WTC11 (cell line): Measurements from ENCODE around the gene TIMD4. TPM values are rescaled to one million over a fixed set of nuclear protein-coding genes. Genes with fewer than 3 reads are reported as not detected.

ENCODE experiments used
- ATAC-seq: fragments of 200-7000 bp; cut with Tn5 transposase; 2 replicates; pipeline ENCODE4 v1.10.0; 2021; ENCODE audit warnings: mild to moderate bottlenecking, moderate library complexity
- CTCF ChIA-PET: fragments of 300-600 bp; sonication (Branson Sonifier 250); formaldehyde crosslinking; loops from one replicate; lab custom pipeline; 2021; ENCODE audit warnings: antibody characterized with exemption; lab: Charles Lee
- POLR2A ChIA-PET: fragments of 350-600 bp; sonication (Branson Sonifier 250); formaldehyde crosslinking; loops from one replicate; lab custom pipeline; 2021; ENCODE audit warnings: antibody characterized with exemption; lab: Charles Lee
- DNase-seq: peaks from one replicate; pipeline ENCODE4 v3.0.0; 2021; ENCODE audit warnings: low spot score
- H3K27ac Mint-ChIP-seq: 2 replicates; pipeline ENCODE4 v1.8.0; 2021; ENCODE audit warnings: mixed read lengths
- H3K27me3 Mint-ChIP-seq: 2 replicates; pipeline ENCODE4 v1.8.0; 2021; ENCODE audit warnings: low read depth, mild to moderate bottlenecking, moderate library complexity, mixed read lengths
- H3K36me3 Mint-ChIP-seq: 2 replicates; pipeline ENCODE4 v1.8.0; 2021; ENCODE audit warnings: mixed read lengths
- H3K4me1 Mint-ChIP-seq: 2 replicates; pipeline ENCODE4 v1.8.0; 2022; ENCODE audit warnings: mixed read lengths
- H3K4me3 Mint-ChIP-seq: 2 replicates; pipeline ENCODE4 v1.8.0; 2021; ENCODE audit warnings: mild to moderate bottlenecking, moderate library complexity, mixed read lengths
- H3K9me3 Mint-ChIP-seq: 2 replicates; pipeline ENCODE4 v1.8.0; 2021; ENCODE audit warnings: mixed read lengths
- ATF1 ChIP-seq: sonication (generic); formaldehyde crosslinking; IDR thresholded peaks from 2 replicates; pipeline ENCODE4 v1.8.1; 2023; ENCODE audit warnings: mild to moderate bottlenecking, moderate library complexity, missing genetic modification reagents
- CBFB ChIP-seq: sonication (generic); formaldehyde crosslinking; IDR thresholded peaks from 2 replicates; pipeline ENCODE4 v1.8.1; 2022; ENCODE audit warnings: mild to moderate bottlenecking, low read depth, missing genetic modification reagents
- FOXJ3 ChIP-seq: sonication (generic); formaldehyde crosslinking; IDR thresholded peaks from 2 replicates; pipeline ENCODE4 v1.9.0; 2021; ENCODE audit warnings: missing genetic modification reagents, mild to moderate bottlenecking, borderline replicate concordance
- GABPB1 ChIP-seq: sonication (generic); formaldehyde crosslinking; IDR thresholded peaks from 2 replicates; pipeline ENCODE4 v1.8.1; 2023; ENCODE audit warnings: mild to moderate bottlenecking, missing genetic modification reagents
- GRHL2 ChIP-seq: fragments of 250-450 bp; sonication (Bioruptor Pico); IDR thresholded peaks from 2 replicates; pipeline ENCODE4 v1.8.0; 2022; ENCODE audit warnings: mild to moderate bottlenecking, moderate library complexity; ENCODE audit not compliant: insufficient replicate concordance, severe bottlenecking
- IRF2 ChIP-seq: sonication (generic); formaldehyde crosslinking; IDR thresholded peaks from 2 replicates; pipeline ENCODE4 v1.8.0; 2022; ENCODE audit warnings: low read depth, missing genetic modification reagents, borderline replicate concordance
- JAZF1 ChIP-seq: fragments of 250-450 bp; sonication (Bioruptor Pico); IDR thresholded peaks from 2 replicates; pipeline ENCODE4 v1.9.0; 2021; ENCODE audit warnings: moderate library complexity, mild to moderate bottlenecking, inconsistent platforms
- JUN ChIP-seq: sonication (generic); formaldehyde crosslinking; IDR thresholded peaks from 2 replicates; pipeline ENCODE4 v1.8.0; 2023; ENCODE audit warnings: mild to moderate bottlenecking, missing genetic modification reagents
- NFATC4 ChIP-seq: fragments of 250-450 bp; sonication (Bioruptor Pico); IDR thresholded peaks from 2 replicates; pipeline ENCODE4 v1.9.0; 2021; ENCODE audit warnings: mild to moderate bottlenecking
- NFYB ChIP-seq: sonication (generic); formaldehyde crosslinking; conservative IDR thresholded peaks from 2 replicates; pipeline ENCODE4 v1.8.0; 2022; ENCODE audit warnings: low read depth, missing genetic modification reagents
- NR1H2 ChIP-seq: sonication (generic); formaldehyde crosslinking; IDR thresholded peaks from 2 replicates; pipeline ENCODE4 v1.9.0; 2021; ENCODE audit warnings: mild to moderate bottlenecking, moderate library complexity, missing genetic modification reagents
- SOX15 ChIP-seq: fragments of 250-450 bp; sonication (Bioruptor Pico); IDR thresholded peaks from 2 replicates; pipeline ENCODE4 v1.9.0; 2021; ENCODE audit warnings: mild to moderate bottlenecking
- TEAD4 ChIP-seq: sonication (generic); formaldehyde crosslinking; IDR thresholded peaks from 2 replicates; pipeline ENCODE4 v1.8.0; 2022; ENCODE audit warnings: mild to moderate bottlenecking, missing genetic modification reagents
- TP53 ChIP-seq: sonication (generic); formaldehyde crosslinking; IDR thresholded peaks from 2 replicates; pipeline ENCODE4 v1.8.1; 2023; ENCODE audit warnings: mild to moderate bottlenecking, missing genetic modification reagents
- ZNF138 ChIP-seq: sonication (generic); formaldehyde crosslinking; conservative IDR thresholded peaks from 2 replicates; pipeline ENCODE4 v1.8.1; 2022; ENCODE audit warnings: mild to moderate bottlenecking, moderate library complexity, missing genetic modification reagents
- ZNF219 ChIP-seq: sonication (generic); formaldehyde crosslinking; IDR thresholded peaks from 2 replicates; pipeline ENCODE4 v1.8.0; 2023; ENCODE audit warnings: missing genetic modification reagents, mild to moderate bottlenecking, borderline replicate concordance
- ZNF232 ChIP-seq: sonication (generic); formaldehyde crosslinking; IDR thresholded peaks from 2 replicates; pipeline ENCODE4 v1.8.0; 2022; ENCODE audit warnings: mild to moderate bottlenecking, missing genetic modification reagents
- ZNF263 ChIP-seq: sonication (generic); formaldehyde crosslinking; IDR thresholded peaks from 2 replicates; pipeline ENCODE4 v1.8.1; 2022; ENCODE audit warnings: low read depth, mild to moderate bottlenecking, moderate library complexity, missing genetic modification reagents
- ZNF317 ChIP-seq: sonication (generic); formaldehyde crosslinking; IDR thresholded peaks from 2 replicates; pipeline ENCODE4 v1.8.1; 2023; ENCODE audit warnings: low read depth, mild to moderate bottlenecking, moderate library complexity, missing genetic modification reagents, borderline replicate concordance
- ZNF532 ChIP-seq: fragments of 250-450 bp; sonication (Bioruptor Pico); IDR thresholded peaks from 2 replicates; pipeline ENCODE4 v1.9.0; 2021; ENCODE audit warnings: mild to moderate bottlenecking, borderline replicate concordance
- total RNA-seq: library from RNA; stranded (reverse); gene quantifications from 3 replicates; pipeline ENCODE4 v1.2.3, GENCODE V29; 2021
- TF ChIP-seq, protein P1 (sequence below): sonication (generic); formaldehyde crosslinking; IDR thresholded peaks from 2 replicates; pipeline ENCODE4 v1.8.1; 2022; ENCODE audit warnings: mild to moderate bottlenecking, moderate library complexity, missing genetic modification reagents
- TF ChIP-seq, protein P2 (sequence below): sonication (generic); formaldehyde crosslinking; IDR thresholded peaks from 2 replicates; pipeline ENCODE4 v1.8.1; 2023; ENCODE audit warnings: mild to moderate bottlenecking, missing genetic modification reagents
- TF ChIP-seq, protein P3 (sequence below): sonication (generic); formaldehyde crosslinking; conservative IDR thresholded peaks from 2 replicates; pipeline ENCODE4 v1.8.1; 2022; ENCODE audit warnings: mild to moderate bottlenecking, missing genetic modification reagents
- TF ChIP-seq, protein P4 (sequence below): fragments of 250-450 bp; sonication (Bioruptor Pico); conservative IDR thresholded peaks from 2 replicates; pipeline ENCODE4 v1.9.0; 2021; ENCODE audit warnings: mild to moderate bottlenecking

TIMD4 gene
- total RNA-seq, 1 experiment from 2014 or later = 0.13 TPM

- H3K4me3 Mint-ChIP-seq = no peak overlapping the region
- POLR2A ChIA-PET = no interaction called here
- no peak overlapping the region for H3K27ac Mint-ChIP-seq
- H3K9me3 Mint-ChIP-seq = peaks cover 32% of the 10 kb centered on the region
- no peak for ATAC-seq
- no peaks in the 10 kb centered on the region for H3K27me3 Mint-ChIP-seq
- CTCF ChIA-PET = no interaction called here
- no peak for TF ChIP-seq GABPB1 (CRISPR knock-in tag)
- TF ChIP-seq JUN (CRISPR knock-in tag) = no peak
- TF ChIP-seq, protein P1, sequence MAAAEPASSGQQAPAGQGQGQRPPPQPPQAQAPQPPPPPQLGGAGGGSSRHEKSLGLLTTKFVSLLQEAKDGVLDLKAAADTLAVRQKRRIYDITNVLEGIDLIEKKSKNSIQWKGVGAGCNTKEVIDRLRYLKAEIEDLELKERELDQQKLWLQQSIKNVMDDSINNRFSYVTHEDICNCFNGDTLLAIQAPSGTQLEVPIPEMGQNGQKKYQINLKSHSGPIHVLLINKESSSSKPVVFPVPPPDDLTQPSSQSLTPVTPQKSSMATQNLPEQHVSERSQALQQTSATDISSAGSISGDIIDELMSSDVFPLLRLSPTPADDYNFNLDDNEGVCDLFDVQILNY (CRISPR knock-in tag) = no peak
- TF ChIP-seq, all 79 proteins: peak for 0
- H3K4me1 Mint-ChIP-seq = no peaks in the 10 kb centered on the region
- H3K36me3 Mint-ChIP-seq = peaks cover 13% of the 10 kb centered on the region
- DNase-seq = no peak
Observed at GRCh38 chr5:157004893-157005551, 42.0 kb upstream of the TIMD4 start.

DNA sequence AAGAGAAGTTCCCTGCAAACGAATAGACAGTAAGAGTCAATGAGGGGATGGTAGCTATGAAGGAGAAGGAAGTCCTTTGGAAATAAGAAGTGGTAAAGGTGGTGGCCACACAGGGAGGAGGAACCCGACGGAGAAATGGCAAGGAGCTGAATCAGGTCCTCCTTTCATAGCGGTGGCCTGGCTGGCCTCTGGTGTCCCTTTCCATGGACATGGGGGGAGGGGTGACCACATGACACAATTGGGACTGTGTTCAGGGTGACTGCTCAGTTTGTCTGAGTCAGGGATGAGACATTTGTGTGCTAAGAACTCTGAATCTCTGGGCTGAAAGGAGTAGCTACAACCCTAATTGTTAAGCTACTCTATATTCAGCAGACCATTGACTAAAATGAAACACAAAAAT, 28.7 kb upstream of the TIMD4 start:
- no peaks in the 10 kb centered on the region for H3K27me3 Mint-ChIP-seq
- peaks cover 13% of the 10 kb centered on the region for H3K9me3 Mint-ChIP-seq
- H3K27ac Mint-ChIP-seq = no peak overlapping the region
- H3K4me1 Mint-ChIP-seq = no peaks in the 10 kb centered on the region
- no peak for ATAC-seq
- TF ChIP-seq NR1H2 (CRISPR knock-in tag) (no peak), NFATC4 (CRISPR knock-in tag) (no peak), GRHL2 (CRISPR knock-in tag) (no peak), ATF1 (CRISPR knock-in tag) (no peak), IRF2 (CRISPR knock-in tag) (no peak), FOXJ3 (CRISPR knock-in tag) (no peak), CBFB (CRISPR knock-in tag) (no peak)
- TF ChIP-seq, protein P2, sequence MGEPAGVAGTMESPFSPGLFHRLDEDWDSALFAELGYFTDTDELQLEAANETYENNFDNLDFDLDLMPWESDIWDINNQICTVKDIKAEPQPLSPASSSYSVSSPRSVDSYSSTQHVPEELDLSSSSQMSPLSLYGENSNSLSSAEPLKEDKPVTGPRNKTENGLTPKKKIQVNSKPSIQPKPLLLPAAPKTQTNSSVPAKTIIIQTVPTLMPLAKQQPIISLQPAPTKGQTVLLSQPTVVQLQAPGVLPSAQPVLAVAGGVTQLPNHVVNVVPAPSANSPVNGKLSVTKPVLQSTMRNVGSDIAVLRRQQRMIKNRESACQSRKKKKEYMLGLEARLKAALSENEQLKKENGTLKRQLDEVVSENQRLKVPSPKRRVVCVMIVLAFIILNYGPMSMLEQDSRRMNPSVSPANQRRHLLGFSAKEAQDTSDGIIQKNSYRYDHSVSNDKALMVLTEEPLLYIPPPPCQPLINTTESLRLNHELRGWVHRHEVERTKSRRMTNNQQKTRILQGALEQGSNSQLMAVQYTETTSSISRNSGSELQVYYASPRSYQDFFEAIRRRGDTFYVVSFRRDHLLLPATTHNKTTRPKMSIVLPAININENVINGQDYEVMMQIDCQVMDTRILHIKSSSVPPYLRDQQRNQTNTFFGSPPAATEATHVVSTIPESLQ (CRISPR knock-in tag) = no peak
- TF ChIP-seq, protein P3, sequence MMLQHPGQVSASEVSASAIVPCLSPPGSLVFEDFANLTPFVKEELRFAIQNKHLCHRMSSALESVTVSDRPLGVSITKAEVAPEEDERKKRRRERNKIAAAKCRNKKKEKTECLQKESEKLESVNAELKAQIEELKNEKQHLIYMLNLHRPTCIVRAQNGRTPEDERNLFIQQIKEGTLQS (CRISPR knock-in tag) = no peak
- TF ChIP-seq, all 79 proteins: peak for 0
- DNase-seq = no peak
- Mint-ChIP-seq H3K4me3 (no peak overlapping the region), H3K36me3 (no peaks in the 10 kb centered on the region)
- ChIA-PET POLR2A (no interaction called here), CTCF (no interaction called here)

GRCh38 chr5:156984064-156984463, 21.0 kb upstream of the TIMD4 start:
- DNase-seq (no peak), ATAC-seq (no peak)
- Mint-ChIP-seq H3K36me3 (no peaks in the 10 kb centered on the region), H3K4me3 (no peak overlapping the region), H3K9me3 (peaks cover 13% of the 10 kb centered on the region), H3K27me3 (no peaks in the 10 kb centered on the region; the same call in 1 of the 2 replicates), H3K27ac (no peak overlapping the region), H3K4me1 (no peaks in the 10 kb centered on the region)
- ChIA-PET POLR2A (no interaction called here), CTCF (no interaction called here)
- TF ChIP-seq JAZF1 (CRISPR knock-in tag) (no peak), ZNF263 (CRISPR knock-in tag) (no peak), TP53 (no peak), ZNF532 (CRISPR knock-in tag) (no peak), SOX15 (CRISPR knock-in tag) (no peak), ZNF219 (no peak), ZNF138 (CRISPR knock-in tag) (no peak), ZNF232 (CRISPR knock-in tag) (no peak), TEAD4 (no peak), ZNF317 (CRISPR knock-in tag) (no peak), NFYB (CRISPR knock-in tag) (no peak)
- TF ChIP-seq, protein P4, sequence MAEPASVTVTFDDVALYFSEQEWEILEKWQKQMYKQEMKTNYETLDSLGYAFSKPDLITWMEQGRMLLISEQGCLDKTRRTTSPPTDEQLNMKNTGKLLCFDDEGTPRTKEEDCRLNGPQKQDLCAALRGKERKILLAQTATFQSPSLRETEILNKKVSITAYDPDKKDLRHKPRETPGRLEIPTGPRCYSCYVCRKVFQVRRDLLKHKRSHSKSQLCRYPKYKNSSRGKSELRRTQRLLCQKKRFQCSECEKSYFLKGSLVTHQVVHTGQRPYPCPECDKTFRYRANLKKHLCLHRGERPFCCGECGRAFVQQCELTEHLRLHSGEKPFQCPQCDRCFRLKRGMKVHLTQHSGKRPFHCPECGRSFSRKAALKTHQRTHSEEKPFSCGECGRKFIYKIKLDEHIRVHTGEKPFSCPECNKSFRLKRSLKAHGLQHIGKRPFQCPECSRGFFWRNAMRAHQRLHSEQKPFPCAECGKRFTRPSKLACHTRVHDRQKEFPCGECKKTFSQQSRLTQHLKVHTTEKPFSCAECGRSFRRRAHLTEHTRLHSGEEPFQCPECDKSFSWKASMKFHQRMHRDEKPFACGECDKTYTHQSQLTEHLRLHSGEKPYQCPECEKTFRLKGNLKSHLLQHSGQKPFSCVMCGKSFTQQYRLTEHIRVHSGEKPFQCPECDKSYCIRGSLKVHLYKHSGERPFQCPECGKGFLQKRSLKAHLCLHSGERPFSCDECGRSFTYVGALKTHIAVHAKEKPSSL = no peak
